Progenitor cell of endocrine pancreas (in vitro differentiated cells): ENCODE measurements around the gene PTBP2. TPM values are rescaled to one million over a fixed set of nuclear protein-coding genes. Genes with fewer than 3 reads are reported as not detected.
"Not testable (repeated sequence)": the region's sequence is repeated elsewhere in the genome, so short reads cannot be mapped to it uniquely, and the experiment has no call there.

ENCODE experiments used
- DNase-seq: peaks from one replicate; pipeline ENCODE4 v3.0.0; 2021; ENCODE audit warnings: low spot score; ENCODE audit not compliant: unreplicated experiment
- H3K27ac Mint-ChIP-seq: 2 replicates; pipeline ENCODE4 v1.8.0; 2021; ENCODE audit warnings: mild to moderate bottlenecking, moderate library complexity, mixed read lengths
- H3K27me3 Mint-ChIP-seq: 2 replicates; pipeline ENCODE4 v1.8.0; 2021; ENCODE audit warnings: mixed read lengths
- H3K36me3 Mint-ChIP-seq: 2 replicates; pipeline ENCODE4 v1.8.0; 2022; ENCODE audit warnings: mixed read lengths; ENCODE audit not compliant: insufficient read depth
- H3K4me1 Mint-ChIP-seq: 2 replicates; pipeline ENCODE4 v1.8.0; 2021; ENCODE audit warnings: low read depth, mixed read lengths
- H3K4me3 Mint-ChIP-seq: 2 replicates; pipeline ENCODE4 v1.8.0; 2021; ENCODE audit warnings: low read depth, mild to moderate bottlenecking, moderate library complexity, mixed read lengths
- H3K9me3 Mint-ChIP-seq: 2 replicates; pipeline ENCODE4 v1.8.0; 2021; ENCODE audit warnings: low read depth, mixed read lengths
- total RNA-seq: library from RNA; stranded (reverse); gene quantifications from 2 replicates; pipeline ENCODE4 v1.2.1, GENCODE V29; 2021
- TF ChIP-seq, protein P1 (sequence below): fragments of 200-600 bp; sonication (generic); IDR thresholded peaks from one replicate; pipeline ENCODE4 v1.5.0; 2021; ENCODE audit warnings: antibody characterized with exemption, mild to moderate bottlenecking; ENCODE audit not compliant: unreplicated experiment

PTBP2 gene
- total RNA-seq, 1 donor from 2014 or later: 91.2 TPM

DNA sequence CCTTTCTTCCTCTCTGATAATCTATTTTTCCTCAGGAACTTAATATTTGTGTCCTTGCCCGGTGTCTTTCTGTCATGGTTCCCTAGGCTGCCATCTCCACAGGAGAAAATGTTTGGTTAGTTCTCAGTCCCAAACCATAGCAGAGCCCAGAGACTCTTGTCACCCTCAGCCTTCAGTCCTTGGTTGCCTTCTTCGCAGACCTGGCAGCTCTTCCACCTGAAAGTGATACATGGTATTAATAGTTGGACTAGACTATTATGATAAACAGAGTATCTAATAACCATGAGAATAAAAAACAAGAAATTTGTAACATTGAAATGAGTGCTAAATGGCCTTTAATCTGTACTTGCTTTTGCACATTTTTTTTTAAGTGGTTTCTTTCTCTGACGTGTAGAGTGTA lies 26.5 kb downstream of the PTBP2 start:
- TF ChIP-seq, protein P1, sequence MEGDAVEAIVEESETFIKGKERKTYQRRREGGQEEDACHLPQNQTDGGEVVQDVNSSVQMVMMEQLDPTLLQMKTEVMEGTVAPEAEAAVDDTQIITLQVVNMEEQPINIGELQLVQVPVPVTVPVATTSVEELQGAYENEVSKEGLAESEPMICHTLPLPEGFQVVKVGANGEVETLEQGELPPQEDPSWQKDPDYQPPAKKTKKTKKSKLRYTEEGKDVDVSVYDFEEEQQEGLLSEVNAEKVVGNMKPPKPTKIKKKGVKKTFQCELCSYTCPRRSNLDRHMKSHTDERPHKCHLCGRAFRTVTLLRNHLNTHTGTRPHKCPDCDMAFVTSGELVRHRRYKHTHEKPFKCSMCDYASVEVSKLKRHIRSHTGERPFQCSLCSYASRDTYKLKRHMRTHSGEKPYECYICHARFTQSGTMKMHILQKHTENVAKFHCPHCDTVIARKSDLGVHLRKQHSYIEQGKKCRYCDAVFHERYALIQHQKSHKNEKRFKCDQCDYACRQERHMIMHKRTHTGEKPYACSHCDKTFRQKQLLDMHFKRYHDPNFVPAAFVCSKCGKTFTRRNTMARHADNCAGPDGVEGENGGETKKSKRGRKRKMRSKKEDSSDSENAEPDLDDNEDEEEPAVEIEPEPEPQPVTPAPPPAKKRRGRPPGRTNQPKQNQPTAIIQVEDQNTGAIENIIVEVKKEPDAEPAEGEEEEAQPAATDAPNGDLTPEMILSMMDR: no peak
- H3K9me3 Mint-ChIP-seq: no peaks in the 10 kb centered on the region
- H3K27me3 Mint-ChIP-seq: no peaks in the 10 kb centered on the region
- DNase-seq: no peak
- H3K27ac Mint-ChIP-seq: peak overlapping the region; percentile 14
- H3K4me1 Mint-ChIP-seq: peaks cover 25% of the 10 kb centered on the region
- peaks cover 30% of the 10 kb centered on the region for H3K36me3 Mint-ChIP-seq
- no peak overlapping the region for H3K4me3 Mint-ChIP-seq

DNA sequence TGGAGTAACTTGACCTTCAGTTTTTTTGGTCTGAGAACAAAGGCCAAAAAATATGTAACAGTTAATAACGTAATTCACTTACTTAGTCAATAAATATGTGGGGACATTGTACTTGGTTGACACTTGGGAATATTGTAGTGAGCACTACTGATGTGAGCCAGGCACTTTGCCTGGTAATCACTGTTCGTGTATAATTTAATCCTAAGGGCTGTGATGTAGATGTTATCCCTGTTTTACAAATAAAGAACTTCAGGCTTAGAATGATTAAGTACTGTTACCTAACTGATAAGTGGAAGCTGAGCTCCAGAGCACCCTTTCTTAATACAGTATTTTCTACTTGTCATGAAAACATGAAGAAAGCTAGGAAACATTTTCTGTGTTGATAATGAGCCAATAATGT lies 28.0 kb downstream of the PTBP2 start:
- peaks cover 42% of the 10 kb centered on the region for H3K36me3 Mint-ChIP-seq
- no peaks in the 10 kb centered on the region for H3K27me3 Mint-ChIP-seq
- TF ChIP-seq, protein P1: no peak
- H3K9me3 Mint-ChIP-seq: peaks cover 7% of the 10 kb centered on the region
- DNase-seq: no peak
- H3K4me1 Mint-ChIP-seq: peaks cover 25% of the 10 kb centered on the region
- H3K27ac Mint-ChIP-seq: peak overlapping the region; percentile 22
- H3K4me3 Mint-ChIP-seq: no peak overlapping the region

DNA sequence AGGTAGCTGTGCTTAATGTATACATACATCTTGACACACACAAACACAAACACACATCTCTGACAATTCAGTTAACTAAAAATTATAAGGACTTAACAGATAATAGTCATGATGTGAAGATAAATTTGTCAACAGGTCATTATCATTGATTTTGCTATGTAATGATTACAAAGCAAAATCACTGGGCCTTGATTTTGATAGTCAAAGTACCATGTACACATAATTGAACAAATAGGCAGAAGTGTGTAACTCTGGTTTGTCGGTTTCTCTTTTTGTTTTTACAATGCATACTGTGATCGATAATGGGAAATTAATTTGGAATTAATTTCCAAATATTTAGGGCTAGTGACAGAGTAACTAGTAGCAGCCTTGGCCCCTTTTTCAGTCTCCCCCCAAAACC lies 30.8 kb downstream of the PTBP2 start:
- Mint-ChIP-seq H3K9me3 (peaks cover 25% of the 10 kb centered on the region), H3K36me3 (peaks cover 65% of the 10 kb centered on the region), H3K4me3 (no peak overlapping the region), H3K27me3 (no peaks in the 10 kb centered on the region), H3K4me1 (peaks cover 20% of the 10 kb centered on the region), H3K27ac (no peak overlapping the region)
- no peak for DNase-seq
- TF ChIP-seq, protein P1: no peak

DNA sequence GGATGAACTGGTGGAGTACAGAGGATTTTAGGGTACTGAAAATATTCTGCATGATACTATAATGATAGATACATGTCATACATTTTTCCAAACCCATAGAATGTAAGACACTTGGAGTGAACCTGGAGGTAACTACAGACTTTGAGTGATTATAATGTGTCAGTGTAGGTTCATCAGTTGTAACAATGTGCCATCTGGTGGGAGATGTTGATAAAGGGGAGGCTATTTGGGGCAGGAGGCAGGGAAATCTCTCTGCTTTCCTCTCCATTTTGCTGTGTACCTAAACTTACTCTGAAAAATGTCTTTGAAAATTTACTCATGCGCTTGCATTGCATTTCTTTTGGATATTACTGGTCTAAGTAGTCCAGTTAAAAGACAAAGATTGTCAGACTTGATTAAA lies 35.2 kb downstream of the PTBP2 start:
- Mint-ChIP-seq H3K4me1 (no peaks in the 10 kb centered on the region), H3K27me3 (no peaks in the 10 kb centered on the region), H3K9me3 (peaks cover 59% of the 10 kb centered on the region), H3K36me3 (peaks cover 91% of the 10 kb centered on the region), H3K4me3 (no peak overlapping the region), H3K27ac (no peak overlapping the region)
- DNase-seq: no peak
- TF ChIP-seq, protein P1: no peak

DNA sequence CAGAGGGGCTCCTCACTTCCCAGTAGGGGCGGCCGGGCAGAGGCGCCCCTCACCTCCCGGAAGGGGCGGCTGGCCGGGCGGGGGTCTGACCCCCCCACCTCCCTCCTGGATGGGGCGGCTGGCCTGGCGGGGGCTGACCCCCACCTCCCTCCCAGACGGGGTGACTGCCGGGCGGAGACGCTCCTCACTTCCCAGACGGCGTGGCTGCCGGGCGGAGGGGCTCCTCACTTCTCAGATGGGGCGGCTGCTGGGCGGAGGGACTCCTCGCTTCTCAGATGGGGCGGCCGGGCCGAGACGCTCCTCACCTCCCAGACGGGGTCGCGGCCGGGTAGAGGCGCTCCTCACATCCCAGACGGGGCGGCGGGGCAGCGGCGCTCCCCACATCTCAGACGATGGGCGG lies 41.0 kb downstream of the PTBP2 start:
- Mint-ChIP-seq H3K36me3 (peaks cover 59% of the 10 kb centered on the region), H3K9me3 (peaks cover 32% of the 10 kb centered on the region), H3K27ac (peak overlapping the region; percentile 81)
- not testable (repeated sequence) for H3K4me3 Mint-ChIP-seq, H3K27me3 Mint-ChIP-seq, H3K4me1 Mint-ChIP-seq, DNase-seq

DNA sequence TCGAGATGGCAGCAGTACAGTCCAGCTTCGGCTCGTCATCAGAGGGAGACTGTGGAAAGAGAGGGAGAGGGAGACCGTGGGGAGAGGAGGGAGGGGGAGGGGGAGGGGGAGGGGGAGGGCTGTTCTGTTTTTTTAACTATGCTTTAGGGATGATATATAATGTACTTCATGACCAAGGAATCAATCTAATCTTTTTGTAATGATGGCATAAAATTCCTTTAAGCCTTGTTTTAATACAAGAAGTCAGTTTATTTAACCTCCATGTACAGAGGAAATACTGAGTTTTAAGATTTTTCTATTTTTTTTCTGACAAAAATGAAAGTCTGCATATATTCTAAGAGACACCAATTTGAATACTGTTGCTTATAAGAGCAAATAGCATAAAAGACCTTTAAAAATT lies 41.9 kb downstream of the PTBP2 start:
- peaks cover 54% of the 10 kb centered on the region for H3K36me3 Mint-ChIP-seq
- no peak overlapping the region for H3K4me3 Mint-ChIP-seq
- H3K9me3 Mint-ChIP-seq: peaks cover 26% of the 10 kb centered on the region
- peak overlapping the region; percentile 81 for H3K27ac Mint-ChIP-seq
- H3K27me3 Mint-ChIP-seq: no peaks in the 10 kb centered on the region
- DNase-seq: no peak
- TF ChIP-seq, protein P1: no peak
- H3K4me1 Mint-ChIP-seq: peaks cover 11% of the 10 kb centered on the region
